Fibroblast of lung (primary cell): ENCODE measurements around the gene WTIP. TPM values are rescaled to one million over a fixed set of nuclear protein-coding genes. Genes with fewer than 3 reads are reported as not detected.

ENCODE experiments used
- DNase-seq, 2 donors: peaks; one replicate each; pipeline versions ENCODE4 v3.0.0 to v3.0.0-alpha.2; 2010; ENCODE audit warnings: low read depth in 2 of 2
- H2AFZ ChIP-seq: 2 replicates; pipeline ENCODE4 v1.5.1; 2012; ENCODE audit warnings: low read length, control low read depth, inconsistent platforms
- H3K27ac ChIP-seq: 2 replicates; pipeline ENCODE4 v1.5.1; 2011; ENCODE audit warnings: low read length, control low read depth; ENCODE audit not compliant: insufficient read depth
- H3K27me3 ChIP-seq: 2 replicates; pipeline ENCODE4 v1.5.1; 2011; ENCODE audit warnings: mild to moderate bottlenecking, low read length; ENCODE audit not compliant: control insufficient read depth, insufficient read depth
- H3K36me3 ChIP-seq: 2 replicates; pipeline ENCODE4 v1.5.1; 2011; ENCODE audit warnings: low read length; ENCODE audit not compliant: control insufficient read depth, insufficient read depth
- H3K4me1 ChIP-seq: 2 replicates; pipeline ENCODE4 v1.5.1; 2011; ENCODE audit warnings: low read length; ENCODE audit not compliant: control insufficient read depth, insufficient read depth; ENCODE audit errors: extremely low read depth
- H3K4me2 ChIP-seq: 2 replicates; pipeline ENCODE4 v1.5.1; 2011; ENCODE audit warnings: low read length, control low read depth; ENCODE audit not compliant: insufficient read depth; ENCODE audit errors: extremely low read depth
- H3K4me3 ChIP-seq, 4 experiments: fragments of 200-600 bp in 1 of 4; sonication (generic) in 1 of 4; replicated peaks in 1 of 4; 2 replicates each; pipeline ENCODE4 v1.5.1; 2011 to 2016; ENCODE audit warnings: low read length in 4 of 4, low read depth in 3 of 4, mild to moderate bottlenecking in 3 of 4, control low read depth in 2 of 4, inconsistent platforms in 1 of 4, mixed read lengths in 1 of 4; ENCODE audit not compliant: insufficient read depth in 1 of 4; ENCODE audit errors: control extremely low read depth in 1 of 4
- H3K79me2 ChIP-seq: 2 replicates; pipeline ENCODE4 v1.5.1; 2012; ENCODE audit warnings: mild to moderate bottlenecking, low read length, inconsistent platforms; ENCODE audit not compliant: control insufficient read depth, insufficient read depth
- H3K9ac ChIP-seq: 2 replicates; pipeline ENCODE4 v1.5.1; 2011; ENCODE audit warnings: mild to moderate bottlenecking, low read length, control low read depth; ENCODE audit not compliant: insufficient read depth
- H3K9me3 ChIP-seq: 2 replicates; pipeline ENCODE4 v1.5.1; 2012; ENCODE audit warnings: low read depth, low read length; ENCODE audit not compliant: control insufficient read depth, insufficient read depth
- H4K20me1 ChIP-seq: 2 replicates; pipeline ENCODE4 v1.5.1; 2011; ENCODE audit warnings: low read length; ENCODE audit not compliant: control insufficient read depth, insufficient read depth; ENCODE audit errors: extremely low read depth
- EZH2 ChIP-seq: IDR thresholded peaks from 2 replicates; pipeline ENCODE4 v1.5.1; 2012; ENCODE audit warnings: low read length, control low read depth, mild to moderate bottlenecking; ENCODE audit errors: missing control alignments
- polyA plus RNA-seq, 2 donors: library from polyadenylated mRNA; depleted of rRNA in 1 of 2; stranded (reverse) in 1 of 2; unstranded in 1 of 2; fragments of >200 nt; gene quantifications; 2 replicates each; pipeline ENCODE4 v1.2.1, GENCODE V29; 2011 to 2012; ENCODE audit warnings: missing spikeins in 1 of 2
- total RNA-seq: library from RNA; depleted of rRNA; stranded (reverse); fragments of >200 nt; gene quantifications from 2 replicates; pipeline ENCODE4 v1.2.1, GENCODE V29; 2014
- TF ChIP-seq, protein P1 (sequence below), 2 donors: IDR thresholded peaks in 1 of 2; conservative IDR thresholded peaks in 1 of 2; 1 replicate in 1 of 2; 2 replicates in 1 of 2; pipeline ENCODE4 v1.5.1; 2011 to 2012; ENCODE audit warnings: low read length in 2 of 2, control low read depth in 1 of 2, inconsistent platforms in 1 of 2, low read depth in 1 of 2, mild to moderate bottlenecking in 1 of 2

The WTIP gene
- total and polyA plus RNA-seq, 2 donors (not counting 1 experiment from before 2014, with no cell fraction given) = 18.4 to 49.0 TPM

DNA sequence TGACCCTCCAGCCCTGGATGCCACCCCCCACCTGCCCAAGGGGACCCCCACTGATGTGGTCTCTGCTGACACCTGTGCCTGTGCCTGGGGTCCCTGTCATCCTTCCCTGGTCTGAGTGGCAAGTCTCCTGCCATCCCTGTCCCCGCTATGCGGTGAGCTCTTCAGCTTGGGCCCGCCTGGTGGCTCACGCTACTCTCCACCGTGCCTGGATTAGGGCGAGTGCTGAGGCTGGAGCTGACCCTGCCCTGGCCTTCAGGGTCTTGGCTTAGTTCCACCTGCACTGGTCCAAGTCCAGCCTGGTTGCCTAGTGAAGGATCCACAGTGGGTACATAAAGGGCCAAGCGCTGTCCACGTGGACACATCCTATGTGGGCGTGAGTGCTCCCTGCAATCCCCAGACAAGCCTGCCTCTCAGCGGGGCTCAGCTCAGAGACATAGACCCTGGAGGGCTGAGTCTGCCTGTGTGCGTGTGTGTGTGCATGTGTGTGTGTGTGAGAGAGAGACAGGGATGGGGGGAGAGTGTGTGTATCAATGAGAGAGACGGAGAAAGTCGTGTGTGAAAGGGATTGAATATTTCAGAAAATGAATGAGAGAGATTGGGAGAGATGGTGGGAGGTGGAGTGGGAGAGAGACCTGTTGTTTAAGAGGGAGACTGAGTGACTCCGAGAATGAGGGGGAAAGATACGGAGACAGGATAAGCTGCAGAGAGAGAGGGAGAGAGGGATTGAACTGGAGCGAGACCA, 22.1 kb downstream of the WTIP start:
- no peaks in the 10 kb centered on the region for H3K79me2 ChIP-seq
- no peak overlapping the region for H2AFZ ChIP-seq
- H3K4me1 ChIP-seq = peaks cover 6% of the 10 kb centered on the region
- TF ChIP-seq EZH2 = no peak
- TF ChIP-seq, protein P1, sequence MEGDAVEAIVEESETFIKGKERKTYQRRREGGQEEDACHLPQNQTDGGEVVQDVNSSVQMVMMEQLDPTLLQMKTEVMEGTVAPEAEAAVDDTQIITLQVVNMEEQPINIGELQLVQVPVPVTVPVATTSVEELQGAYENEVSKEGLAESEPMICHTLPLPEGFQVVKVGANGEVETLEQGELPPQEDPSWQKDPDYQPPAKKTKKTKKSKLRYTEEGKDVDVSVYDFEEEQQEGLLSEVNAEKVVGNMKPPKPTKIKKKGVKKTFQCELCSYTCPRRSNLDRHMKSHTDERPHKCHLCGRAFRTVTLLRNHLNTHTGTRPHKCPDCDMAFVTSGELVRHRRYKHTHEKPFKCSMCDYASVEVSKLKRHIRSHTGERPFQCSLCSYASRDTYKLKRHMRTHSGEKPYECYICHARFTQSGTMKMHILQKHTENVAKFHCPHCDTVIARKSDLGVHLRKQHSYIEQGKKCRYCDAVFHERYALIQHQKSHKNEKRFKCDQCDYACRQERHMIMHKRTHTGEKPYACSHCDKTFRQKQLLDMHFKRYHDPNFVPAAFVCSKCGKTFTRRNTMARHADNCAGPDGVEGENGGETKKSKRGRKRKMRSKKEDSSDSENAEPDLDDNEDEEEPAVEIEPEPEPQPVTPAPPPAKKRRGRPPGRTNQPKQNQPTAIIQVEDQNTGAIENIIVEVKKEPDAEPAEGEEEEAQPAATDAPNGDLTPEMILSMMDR (conservative IDR thresholded peaks at IDR 0.05 in 1 of 2, IDR thresholded peaks at IDR 0.05 in 1 of 2; ENCODE audit: low read depth in 1 of 2, low read length in 2 of 2) = no peak
- H3K27me3 ChIP-seq = no peaks in the 10 kb centered on the region
- no peaks in the 10 kb centered on the region for H3K36me3 ChIP-seq
- no peak overlapping the region for H3K9ac ChIP-seq
- H3K4me3 ChIP-seq = no peak overlapping the region
- no peak overlapping the region for H3K27ac ChIP-seq
- no peaks in the 10 kb centered on the region for H4K20me1 ChIP-seq
- DNase-seq = no peak
- H3K4me2 ChIP-seq = no peak overlapping the region
- H3K9me3 ChIP-seq = no peaks in the 10 kb centered on the region

DNA sequence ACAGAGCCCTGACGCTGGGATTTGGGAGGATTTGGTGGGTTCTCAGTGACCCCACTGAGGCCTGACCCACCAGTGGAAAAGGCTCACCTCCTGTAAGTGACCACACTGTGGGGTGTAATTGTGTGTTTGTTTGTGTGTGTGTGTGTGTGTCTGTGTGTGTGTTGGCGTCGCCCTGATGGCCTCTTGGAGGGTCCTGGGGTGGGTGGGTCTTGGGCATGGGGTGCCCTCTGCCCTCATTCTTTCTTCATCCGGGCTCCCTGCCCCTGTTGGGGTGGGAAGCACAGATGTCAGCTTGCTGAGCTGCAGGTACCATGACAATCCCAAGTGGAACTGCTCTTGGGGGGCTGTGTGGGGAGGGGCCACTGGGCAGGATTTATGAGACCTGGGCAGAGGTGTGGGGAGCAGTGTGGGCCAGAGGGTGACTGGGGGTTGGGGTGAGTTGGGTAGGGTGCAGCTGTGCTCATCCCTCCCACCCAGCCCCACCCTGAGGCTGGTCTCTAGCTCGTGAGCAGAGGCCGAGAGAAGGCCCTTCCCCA, 22.8 kb downstream of the WTIP start:
- Histone ChIP-seq H4K20me1 (no peaks in the 10 kb centered on the region), H3K79me2 (no peaks in the 10 kb centered on the region), H3K9ac (no peak overlapping the region), H3K4me3 (no peak overlapping the region), H3K27ac (no peak overlapping the region), H3K36me3 (no peaks in the 10 kb centered on the region), H3K4me1 (peaks cover 6% of the 10 kb centered on the region), H3K27me3 (no peaks in the 10 kb centered on the region), H3K9me3 (no peaks in the 10 kb centered on the region), H3K4me2 (no peak overlapping the region), H2AFZ (no peak overlapping the region)
- TF ChIP-seq, protein P1 (conservative IDR thresholded peaks at IDR 0.05 in 1 of 2, IDR thresholded peaks at IDR 0.05 in 1 of 2; ENCODE audit: low read depth in 1 of 2, low read length in 2 of 2) = no peak
- TF ChIP-seq EZH2 = no peak
- no peak for DNase-seq

DNA sequence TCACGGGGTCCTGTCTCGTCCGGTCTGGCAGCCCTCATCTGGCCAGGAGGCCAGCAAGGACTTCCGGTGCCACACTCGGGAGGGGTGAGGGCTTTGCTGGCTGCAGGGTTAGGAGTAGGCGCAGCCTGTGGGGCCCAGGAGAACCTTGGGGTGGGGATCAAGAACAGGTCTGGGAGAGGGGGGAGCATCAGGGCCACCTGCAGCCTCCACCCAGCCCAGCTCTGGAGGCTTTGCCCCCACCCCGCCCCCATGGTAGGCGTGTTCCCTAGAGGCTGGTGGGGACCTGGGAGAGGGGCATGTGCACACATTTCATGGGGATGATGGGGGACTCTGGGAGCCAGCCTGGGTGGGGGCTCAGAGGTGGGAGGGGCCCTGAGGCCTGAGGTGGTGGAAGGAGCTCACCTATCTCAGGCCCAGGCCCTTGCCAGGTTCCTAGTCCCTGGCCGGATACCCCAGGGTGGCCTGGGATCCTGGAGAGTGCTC, 23.3 kb downstream of the WTIP start:
- Histone ChIP-seq H3K27ac (no peak overlapping the region), H3K4me2 (no peak overlapping the region), H3K79me2 (no peaks in the 10 kb centered on the region), H3K9me3 (no peaks in the 10 kb centered on the region), H3K27me3 (no peaks in the 10 kb centered on the region), H3K36me3 (no peaks in the 10 kb centered on the region), H3K4me1 (peaks cover 6% of the 10 kb centered on the region), H3K4me3 (no peak overlapping the region), H3K9ac (no peak overlapping the region), H2AFZ (no peak overlapping the region), H4K20me1 (no peaks in the 10 kb centered on the region)
- no peak for TF ChIP-seq EZH2
- TF ChIP-seq, protein P1 (conservative IDR thresholded peaks at IDR 0.05 in 1 of 2, IDR thresholded peaks at IDR 0.05 in 1 of 2; ENCODE audit: low read depth in 1 of 2, low read length in 2 of 2) = no peak
- DNase-seq = no peak
